OCI-LY1 (cell line): ENCODE data around the gene IZUMO2.

ENCODE experiments used
- H2AFZ ChIP-seq: fragments of 200-600 bp; sonication (generic), shearing (Covaris generic); 2 replicates; pipeline ENCODE4 v1.6.0; 2014; ENCODE audit warnings: antibody characterized with exemption, mild to moderate bottlenecking, low read length
- H3F3A ChIP-seq: fragments of 200-600 bp; sonication (generic), shearing (Covaris generic); 2 replicates; pipeline ENCODE4 v1.6.0; 2014; ENCODE audit warnings: mild to moderate bottlenecking, antibody characterized with exemption, low read length, moderate library complexity; ENCODE audit not compliant: insufficient read depth
- H3K27ac ChIP-seq: fragments of 200-600 bp; sonication (generic); 2 replicates; pipeline ENCODE4 v1.5.1; 2014; ENCODE audit warnings: low read length, mixed run types, mild to moderate bottlenecking, low read depth; ENCODE audit not compliant: poor library complexity, severe bottlenecking
- H3K27me3 ChIP-seq: fragments of 200-600 bp; sonication (generic); 2 replicates; pipeline ENCODE4 v1.6.0; 2014; ENCODE audit warnings: antibody characterized with exemption, mild to moderate bottlenecking, low read length, moderate library complexity; ENCODE audit not compliant: insufficient read depth
- H3K36me3 ChIP-seq: fragments of 200-600 bp; sonication (generic); 2 replicates; pipeline ENCODE4 v1.6.1; 2014; ENCODE audit warnings: mild to moderate bottlenecking, antibody characterized with exemption, low read length, moderate library complexity, mixed read lengths; ENCODE audit not compliant: insufficient read depth
- H3K4me1 ChIP-seq: fragments of 200-600 bp; sonication (generic); 2 replicates; pipeline ENCODE4 v1.5.1; 2014; ENCODE audit warnings: mild to moderate bottlenecking, low read length, moderate library complexity; ENCODE audit not compliant: insufficient read depth, severe bottlenecking
- H3K4me2 ChIP-seq: fragments of 200-600 bp; sonication (generic), shearing (Covaris generic); 2 replicates; pipeline ENCODE4 v1.6.1; 2014; ENCODE audit warnings: low read length
- H3K4me3 ChIP-seq: fragments of 200-600 bp; sonication (generic); 2 replicates; pipeline ENCODE4 v1.5.1; 2014; ENCODE audit warnings: low read length, low read depth, mild to moderate bottlenecking, mixed read lengths; ENCODE audit not compliant: poor library complexity, severe bottlenecking
- H3K79me2 ChIP-seq: fragments of 200-600 bp; shearing (Covaris generic); 2 replicates; pipeline ENCODE4 v1.6.1; 2016; ENCODE audit warnings: mixed run types, low read length, mixed read lengths; ENCODE audit not compliant: insufficient read depth
- H3K9ac ChIP-seq: fragments of 200-600 bp; sonication (generic), shearing (Covaris generic); 2 replicates; pipeline ENCODE4 v1.6.1; 2014; ENCODE audit warnings: mild to moderate bottlenecking, low read length, mixed read lengths
- H3K9me2 ChIP-seq: fragments of 200-600 bp; sonication (generic), shearing (Covaris generic); 2 replicates; pipeline ENCODE4 v1.6.1; 2014; ENCODE audit warnings: low read depth, mild to moderate bottlenecking, low read length, mixed read lengths
- H3K9me3 ChIP-seq: fragments of 200-600 bp; shearing (Covaris generic); 2 replicates; pipeline ENCODE4 v1.6.1; 2014; ENCODE audit warnings: low read length, mixed read lengths
- H4K20me1 ChIP-seq: fragments of 200-600 bp; sonication (generic), shearing (Covaris generic); 2 replicates; pipeline ENCODE4 v1.6.0; 2016; ENCODE audit warnings: mild to moderate bottlenecking, low read length; ENCODE audit not compliant: insufficient read depth
- EZH2 ChIP-seq: fragments of 200-600 bp; sonication (generic), shearing (Covaris generic); IDR thresholded peaks from 2 replicates; pipeline ENCODE4 v1.8.0; 2017; ENCODE audit warnings: borderline replicate concordance, mixed run types, mild to moderate bottlenecking, antibody characterized with exemption, low read length, moderate library complexity, mixed read lengths
- TF ChIP-seq, protein P1 (sequence below): fragments of 200-600 bp; sonication (generic), shearing (Covaris generic); IDR thresholded peaks from 2 replicates; pipeline ENCODE4 v1.5.1; 2017; ENCODE audit warnings: mild to moderate bottlenecking, antibody characterized with exemption, low read length, moderate library complexity, mixed read lengths

IZUMO2 gene

DNA sequence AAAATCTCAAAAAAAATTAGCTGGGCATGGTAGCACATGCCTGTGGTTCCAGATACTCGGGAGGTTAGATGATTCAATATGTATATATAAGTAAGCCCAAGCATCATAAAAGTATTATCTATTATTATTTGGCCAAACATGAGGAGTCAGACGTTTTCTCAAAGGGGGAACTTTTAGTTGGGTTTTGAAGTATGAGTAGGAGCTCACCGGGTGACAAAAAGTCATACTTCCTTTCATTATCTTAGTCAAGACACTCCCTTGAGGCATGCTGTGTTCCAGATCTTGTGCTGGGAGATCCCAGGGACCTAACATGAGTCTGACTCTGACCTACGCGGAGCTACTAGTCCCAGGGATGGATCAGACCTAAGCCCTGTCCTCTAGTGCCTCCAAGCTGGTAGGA is 32.1 kb upstream of the IZUMO2 start:
- Histone ChIP-seq H3K9me2 (no peaks in the 10 kb centered on the region), H2AFZ (no peak overlapping the region), H3K9me3 (no peaks in the 10 kb centered on the region), H3K4me3 (no peak overlapping the region), H3K79me2 (no peaks in the 10 kb centered on the region), H3K36me3 (no peaks in the 10 kb centered on the region), H4K20me1 (no peaks in the 10 kb centered on the region), H3K9ac (no peak overlapping the region), H3K27me3 (no peaks in the 10 kb centered on the region), H3K4me1 (no peaks in the 10 kb centered on the region), H3F3A (no peaks in the 10 kb centered on the region), H3K4me2 (no peak overlapping the region), H3K27ac (no peak overlapping the region)
- TF ChIP-seq, protein P1, sequence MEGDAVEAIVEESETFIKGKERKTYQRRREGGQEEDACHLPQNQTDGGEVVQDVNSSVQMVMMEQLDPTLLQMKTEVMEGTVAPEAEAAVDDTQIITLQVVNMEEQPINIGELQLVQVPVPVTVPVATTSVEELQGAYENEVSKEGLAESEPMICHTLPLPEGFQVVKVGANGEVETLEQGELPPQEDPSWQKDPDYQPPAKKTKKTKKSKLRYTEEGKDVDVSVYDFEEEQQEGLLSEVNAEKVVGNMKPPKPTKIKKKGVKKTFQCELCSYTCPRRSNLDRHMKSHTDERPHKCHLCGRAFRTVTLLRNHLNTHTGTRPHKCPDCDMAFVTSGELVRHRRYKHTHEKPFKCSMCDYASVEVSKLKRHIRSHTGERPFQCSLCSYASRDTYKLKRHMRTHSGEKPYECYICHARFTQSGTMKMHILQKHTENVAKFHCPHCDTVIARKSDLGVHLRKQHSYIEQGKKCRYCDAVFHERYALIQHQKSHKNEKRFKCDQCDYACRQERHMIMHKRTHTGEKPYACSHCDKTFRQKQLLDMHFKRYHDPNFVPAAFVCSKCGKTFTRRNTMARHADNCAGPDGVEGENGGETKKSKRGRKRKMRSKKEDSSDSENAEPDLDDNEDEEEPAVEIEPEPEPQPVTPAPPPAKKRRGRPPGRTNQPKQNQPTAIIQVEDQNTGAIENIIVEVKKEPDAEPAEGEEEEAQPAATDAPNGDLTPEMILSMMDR = no peak
- no peak for TF ChIP-seq EZH2

DNA sequence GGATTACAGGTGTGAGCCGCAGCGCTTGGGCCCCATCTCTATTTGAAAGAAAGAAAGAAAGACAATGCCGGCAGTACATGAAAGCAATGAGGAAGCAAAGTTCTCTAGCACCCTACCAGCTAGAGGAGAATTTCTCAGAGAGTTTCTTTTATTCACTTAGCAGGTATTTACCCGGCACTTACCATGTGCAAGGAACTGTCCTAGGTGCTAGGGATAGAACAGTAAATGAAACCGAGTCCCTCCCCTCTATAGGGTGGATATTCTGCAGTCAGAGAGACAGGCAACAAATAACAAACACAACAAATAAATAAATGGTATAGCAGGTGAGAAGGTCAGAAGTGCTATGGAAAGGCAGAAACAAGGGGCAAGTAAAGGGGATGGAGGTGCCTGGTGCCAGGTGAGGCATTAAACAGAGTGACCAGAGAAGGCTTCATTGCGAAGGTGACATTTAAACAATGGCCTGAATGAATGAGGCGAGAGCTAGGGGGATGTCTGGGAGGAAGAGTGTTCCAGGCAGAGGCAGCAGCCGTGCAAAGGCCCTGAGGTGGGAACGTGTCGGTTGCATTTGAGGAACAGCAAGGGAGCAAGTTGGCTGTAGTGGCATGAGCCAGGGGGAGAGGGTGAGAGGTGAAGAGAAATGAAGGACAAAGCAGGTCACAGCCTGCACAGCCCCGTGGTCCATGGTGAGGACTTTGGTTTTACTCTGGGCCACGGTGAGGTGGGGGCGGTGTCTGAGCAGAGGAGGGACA is 29.6 kb upstream of the IZUMO2 start:
- H3K4me1 ChIP-seq = no peaks in the 10 kb centered on the region
- no peak overlapping the region for H3K27ac ChIP-seq
- H3K4me2 ChIP-seq = no peak overlapping the region
- no peaks in the 10 kb centered on the region for H3F3A ChIP-seq
- no peak for TF ChIP-seq EZH2
- TF ChIP-seq, protein P1 = no peak
- no peaks in the 10 kb centered on the region for H3K9me3 ChIP-seq
- no peaks in the 10 kb centered on the region for H3K27me3 ChIP-seq
- H2AFZ ChIP-seq = no peak overlapping the region
- no peaks in the 10 kb centered on the region for H3K79me2 ChIP-seq
- no peak overlapping the region for H3K4me3 ChIP-seq
- no peaks in the 10 kb centered on the region for H3K9me2 ChIP-seq
- no peaks in the 10 kb centered on the region for H4K20me1 ChIP-seq
- H3K9ac ChIP-seq = no peak overlapping the region
- H3K36me3 ChIP-seq = no peaks in the 10 kb centered on the region

DNA sequence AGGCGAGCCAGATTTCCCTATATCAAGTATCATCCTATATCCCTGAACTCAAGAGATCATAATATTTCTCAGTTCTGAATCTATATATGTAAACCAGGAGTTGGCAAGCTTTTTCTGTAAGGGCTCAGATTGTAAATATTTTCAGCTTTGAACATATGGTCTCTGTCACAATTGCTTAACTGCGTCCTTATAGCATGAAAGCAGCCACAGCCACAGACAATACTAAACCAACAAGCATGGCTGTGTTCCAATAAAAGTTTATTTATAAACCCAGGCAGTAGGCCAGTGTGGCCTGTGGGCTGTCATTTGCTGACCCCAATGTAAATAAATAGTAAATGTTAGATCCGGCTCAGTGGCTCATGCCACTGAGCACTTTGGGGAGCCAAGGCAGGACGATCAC is 28.1 kb upstream of the IZUMO2 start:
- H3K27ac ChIP-seq = no peak overlapping the region
- H3K9ac ChIP-seq = no peak overlapping the region
- no peaks in the 10 kb centered on the region for H3K9me2 ChIP-seq

More for the DNA sequence above, 28.1 kb upstream of the IZUMO2 start:
- no peaks in the 10 kb centered on the region for H4K20me1 ChIP-seq
- H3K79me2 ChIP-seq = no peaks in the 10 kb centered on the region
- H3K9me3 ChIP-seq = no peaks in the 10 kb centered on the region
- H3K27me3 ChIP-seq = no peaks in the 10 kb centered on the region
- H3F3A ChIP-seq = no peaks in the 10 kb centered on the region
- H3K4me2 ChIP-seq = no peak overlapping the region
- no peaks in the 10 kb centered on the region for H3K36me3 ChIP-seq
- no peaks in the 10 kb centered on the region for H3K4me1 ChIP-seq
- H2AFZ ChIP-seq = no peak overlapping the region
- TF ChIP-seq EZH2 = no peak
- TF ChIP-seq, protein P1 = no peak
- no peak overlapping the region for H3K4me3 ChIP-seq
